ENCODE results near the gene ADRM1.

- TF ChIP-seq CTCF (IDR thresholded peaks at IDR 0.05; ENCODE audit: low read length), result no peak
- no peak for TF ChIP-seq EZH2 (IDR thresholded peaks at IDR 0.05; ENCODE audit: borderline replicate concordance, low read length)
Measured at GRCh38 chr20:62265365-62265764, 37.4 kb upstream of the ADRM1 start.
